ENCODE data around the gene FUT3.
"Not testable (repeated sequence)": the region's sequence is repeated elsewhere in the genome, so short reads cannot be mapped to it uniquely, and the experiment has no call there.

Gene FUT3

GRCh38 chr19:5881543-5882299 is 30.5 kb upstream of the FUT3 start:
- ATAC-seq, result no peak

GRCh38 chr19:5880604-5881078 is 29.4 kb upstream of the FUT3 start:
- no peak for ATAC-seq

DNA sequence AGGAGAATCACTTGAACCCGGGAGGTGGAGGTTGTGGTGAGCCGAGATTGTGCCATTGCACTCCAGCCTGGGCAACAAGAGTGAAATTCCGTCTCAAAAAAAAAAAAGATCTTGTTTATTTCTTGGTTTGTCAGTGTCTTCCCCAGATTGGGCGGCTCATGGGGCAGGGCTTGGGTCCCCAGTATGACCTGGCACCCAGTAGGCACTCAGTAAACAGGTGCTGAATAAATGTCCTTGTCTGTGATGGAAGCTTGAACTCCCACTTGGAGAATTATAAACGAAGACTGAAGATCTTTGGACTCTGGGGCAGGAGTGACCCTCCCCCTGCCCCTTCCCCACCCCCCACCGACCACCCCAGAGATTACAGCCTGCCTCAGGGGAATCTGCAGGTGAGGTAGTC is 28.9 kb upstream of the FUT3 start:
- no peak for ATAC-seq

- no peak for ATAC-seq
Measured at GRCh38 chr19:5877882-5878281, 26.6 kb upstream of the FUT3 start.

DNA sequence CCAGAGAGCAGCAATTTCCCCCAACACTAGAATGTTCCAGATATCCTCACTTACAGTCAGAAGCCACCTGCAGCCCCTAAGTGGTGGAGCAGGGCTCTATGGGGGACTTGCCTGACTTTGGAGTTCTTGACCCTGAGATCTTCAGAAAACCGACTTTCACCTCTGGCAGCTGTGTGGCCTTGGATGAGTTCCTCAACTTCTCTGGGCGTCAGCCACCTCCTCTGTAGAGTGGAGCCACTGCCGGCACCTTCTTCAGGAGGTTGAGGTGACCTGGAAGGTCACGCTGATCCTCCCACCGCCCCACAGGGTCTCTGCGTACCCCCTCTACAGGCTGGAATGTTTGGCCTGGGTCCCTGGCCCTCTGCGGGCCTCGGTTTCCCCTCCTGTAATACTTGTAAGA is 26.2 kb upstream of the FUT3 start:
- ATAC-seq, result no peak

DNA sequence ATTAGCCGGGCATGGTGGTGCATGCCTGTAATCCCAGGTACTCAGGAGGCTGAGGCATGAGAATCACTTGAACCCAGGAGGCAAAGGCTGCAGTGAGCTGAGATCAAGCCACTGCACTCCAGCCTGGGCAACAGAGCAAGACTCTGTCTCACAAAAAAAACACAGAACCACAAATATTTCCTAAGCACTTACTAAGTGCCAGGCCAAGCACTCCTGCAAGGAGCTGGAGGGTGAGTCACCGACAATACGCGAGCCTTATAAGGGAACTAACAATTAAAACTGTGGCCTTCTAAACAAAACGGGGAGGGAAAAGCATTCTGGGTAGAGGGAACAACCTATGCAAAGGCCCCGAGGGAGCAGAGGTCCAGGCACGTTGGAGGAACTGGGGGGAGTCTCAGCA is 23.2 kb upstream of the FUT3 start:
- not testable (repeated sequence) for ATAC-seq

- no peak for ATAC-seq
Measured at GRCh38 chr19:5873617-5874199, 22.5 kb upstream of the FUT3 start.

DNA sequence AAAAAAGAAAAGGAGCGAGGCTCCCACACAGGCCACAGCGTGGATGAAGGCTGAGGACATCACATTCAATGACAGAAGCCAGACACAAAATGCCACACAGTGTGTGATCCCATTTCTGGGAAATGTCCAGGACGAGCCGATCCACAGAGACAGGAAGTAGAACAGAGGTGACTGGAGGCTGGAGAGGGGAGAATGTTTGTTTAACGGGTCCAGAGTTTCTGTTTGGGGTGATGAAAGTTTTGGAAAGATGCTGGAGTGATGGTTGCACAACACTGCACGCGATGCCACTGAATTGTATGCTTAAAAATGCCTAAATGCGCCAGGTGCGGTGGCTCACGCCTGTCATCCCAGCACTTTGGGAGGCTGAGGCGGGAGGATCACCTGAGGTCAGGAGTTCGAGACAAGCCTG is 19.7 kb upstream of the FUT3 start:
- ATAC-seq, result no peak

DNA sequence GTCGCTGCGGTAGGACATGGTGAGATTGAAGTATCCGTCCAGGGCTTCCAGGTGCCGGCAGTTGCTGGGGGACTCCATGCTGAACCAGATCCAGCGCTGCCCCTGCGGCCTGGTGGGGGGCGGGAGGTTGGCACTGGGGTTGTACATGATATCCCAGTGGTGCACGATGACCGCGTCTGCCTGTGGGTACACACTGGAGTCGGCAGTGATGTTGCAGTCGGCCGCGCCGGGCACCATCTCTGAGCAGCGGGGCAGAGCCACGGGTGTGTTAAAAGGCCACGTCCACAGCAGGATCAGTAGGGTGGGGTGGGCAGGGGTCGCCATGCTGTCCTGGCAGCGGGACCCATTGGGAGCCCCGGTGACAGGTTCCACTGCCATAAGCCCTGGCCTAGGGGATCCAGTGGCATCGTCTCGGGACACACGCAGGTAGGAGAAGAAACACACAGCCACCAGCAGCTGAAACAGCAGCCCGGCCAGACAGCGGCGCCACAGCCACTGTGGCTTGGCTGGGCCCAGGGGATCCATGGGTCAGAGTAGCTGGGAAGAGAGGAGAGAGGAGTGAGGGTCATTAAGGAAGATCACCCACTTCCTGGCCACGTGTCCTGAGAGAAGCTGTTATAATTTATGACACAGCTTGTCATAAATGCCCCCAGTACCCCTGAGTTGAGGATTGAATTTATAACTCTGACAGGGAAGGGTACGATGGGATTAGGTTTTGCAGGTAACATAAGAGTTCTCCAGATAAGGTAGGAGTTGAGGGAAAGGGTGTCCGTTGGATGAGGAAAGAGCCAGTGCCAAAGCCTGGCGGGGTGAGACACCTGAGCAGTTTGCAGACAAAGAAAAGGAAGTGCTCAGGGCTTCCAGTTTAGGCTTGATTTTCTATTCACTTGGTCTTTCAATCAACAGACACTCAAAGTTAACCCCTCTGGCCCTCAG is 16.2 kb upstream of the FUT3 start:
- ATAC-seq, result no peak

DNA sequence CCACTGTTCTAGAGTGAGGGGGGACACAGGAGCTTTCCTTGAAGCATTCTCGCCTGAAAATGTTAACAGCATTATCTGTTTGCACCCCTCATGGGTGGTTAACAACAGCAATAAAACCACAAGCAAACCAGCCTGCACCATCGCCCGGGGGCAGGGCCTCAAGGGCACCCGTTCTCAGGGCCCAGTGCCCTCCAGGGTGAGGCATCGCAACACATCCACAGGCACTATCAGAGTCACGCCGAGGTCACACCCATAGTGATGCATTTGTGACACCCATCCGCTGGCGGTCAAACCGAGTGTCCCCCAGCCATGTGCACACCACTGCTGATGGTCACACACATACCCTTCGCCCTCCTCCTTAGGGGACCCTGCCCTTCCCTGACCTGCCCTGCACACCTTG is 14.5 kb upstream of the FUT3 start:
- ATAC-seq, result no peak

- ATAC-seq, result no peak
Measured at GRCh38 chr19:5864725-5865486, 13.7 kb upstream of the FUT3 start.

DNA sequence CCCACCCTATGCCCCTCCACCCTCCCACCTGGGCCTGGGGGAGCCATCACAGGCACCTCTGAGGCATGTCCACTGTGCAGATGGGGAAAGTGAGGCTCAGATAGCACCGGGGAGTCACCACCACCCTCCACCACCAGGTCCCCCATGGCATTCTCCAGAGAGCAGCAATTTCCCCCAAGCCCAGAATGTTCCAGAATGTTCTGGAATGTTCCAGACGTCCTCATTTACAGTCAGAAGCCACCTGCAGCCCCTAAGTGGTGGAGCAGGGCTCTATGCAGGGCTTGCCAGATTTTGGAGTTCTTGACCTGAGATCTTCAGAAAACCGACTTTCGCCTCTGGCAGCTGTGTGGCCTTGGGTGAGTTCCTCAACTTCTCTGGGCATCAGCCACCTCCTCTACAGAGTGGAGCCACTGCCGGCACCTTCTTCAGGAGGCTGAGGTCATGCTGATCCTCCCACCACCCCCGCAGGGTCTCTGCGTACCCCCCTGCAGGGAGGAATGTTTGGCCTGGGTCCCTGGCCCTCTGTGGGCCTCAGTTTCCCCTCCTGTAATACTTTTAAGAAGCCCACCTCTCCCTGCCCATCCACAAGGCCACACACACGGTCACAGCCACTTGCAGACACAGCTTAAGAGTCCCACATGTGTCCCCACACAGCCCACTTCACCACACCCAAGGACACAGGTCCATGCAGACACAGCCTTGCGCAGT is 12.9 kb upstream of the FUT3 start:
- no peak for ATAC-seq

DNA sequence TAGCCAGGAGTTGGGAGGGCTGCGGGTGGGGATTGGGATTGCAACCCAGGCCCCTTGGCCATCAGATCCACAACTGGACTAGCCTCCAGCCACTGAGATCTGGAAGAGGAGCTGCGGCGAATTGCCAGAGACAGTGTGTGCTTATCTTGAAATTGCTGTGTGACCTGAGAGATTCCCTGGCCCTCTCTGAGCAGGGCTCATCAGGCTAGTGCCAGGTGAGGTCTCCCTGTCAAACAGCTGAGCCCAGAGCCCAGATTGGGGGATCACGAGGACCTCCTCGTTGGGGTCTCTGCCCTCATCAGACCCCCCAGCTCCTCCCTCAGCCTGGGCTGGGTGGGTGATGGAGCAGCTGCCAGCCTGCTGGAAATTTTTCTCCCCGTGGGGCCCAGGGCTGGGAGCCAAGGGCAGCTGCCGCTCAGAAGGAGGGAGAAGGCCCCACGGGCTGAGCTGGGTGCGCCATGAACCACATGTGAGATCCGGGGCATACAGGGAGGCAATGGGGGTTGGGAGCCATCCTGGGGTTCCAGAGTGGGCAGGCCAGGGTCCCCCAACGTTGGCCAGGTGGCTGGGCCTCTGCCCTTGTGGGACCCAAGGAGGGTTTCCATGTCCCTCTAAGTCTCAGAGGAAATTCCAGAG is 11.9 kb upstream of the FUT3 start:
- no peak for ATAC-seq

GRCh38 chr19:5857203-5858081 is 6.2 kb upstream of the FUT3 start:
- no peak for ATAC-seq

DNA sequence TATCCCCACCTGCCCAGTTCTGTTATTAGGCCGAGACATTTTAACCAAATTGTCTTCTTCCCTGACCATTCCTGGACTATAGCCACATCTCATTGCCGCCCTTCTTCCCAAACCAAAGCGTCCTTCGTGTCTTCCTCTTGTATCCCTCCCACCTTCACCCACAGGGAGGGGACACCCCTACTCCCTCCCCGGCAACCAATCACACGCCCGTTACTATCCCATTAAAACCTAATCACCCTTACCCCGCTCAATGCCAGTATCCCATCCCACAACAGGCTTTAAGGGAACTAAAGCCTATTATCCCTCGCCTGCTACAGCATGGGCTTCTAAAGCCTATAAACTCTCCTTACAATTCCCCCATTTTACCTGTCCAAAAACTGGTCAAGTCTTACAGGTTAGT is 3.9 kb upstream of the FUT3 start:
- ATAC-seq, result not testable (repeated sequence)

DNA sequence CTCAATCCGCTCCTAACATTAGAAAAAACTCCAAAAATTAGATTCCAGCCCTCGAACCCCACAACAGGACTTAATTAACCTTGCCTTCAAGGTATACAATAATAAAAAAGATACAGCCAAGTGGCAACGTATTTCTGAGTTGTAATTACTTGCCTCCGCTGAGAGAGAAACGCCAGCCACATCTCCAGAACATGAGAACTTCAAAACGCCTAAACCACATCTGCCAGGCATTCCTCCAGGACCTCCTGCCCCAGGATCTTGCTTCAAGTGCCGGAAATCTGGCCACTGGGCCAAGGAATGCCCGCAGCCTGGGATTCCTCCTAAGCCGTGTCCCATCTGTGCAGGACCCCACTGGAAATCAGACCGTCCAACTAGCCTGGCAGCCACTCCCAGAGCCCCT is 2.9 kb upstream of the FUT3 start:
- ATAC-seq, result not testable (repeated sequence)

- no peak for ATAC-seq
Measured at GRCh38 chr19:5850743-5851293, 431 bp downstream of the FUT3 start.

DNA sequence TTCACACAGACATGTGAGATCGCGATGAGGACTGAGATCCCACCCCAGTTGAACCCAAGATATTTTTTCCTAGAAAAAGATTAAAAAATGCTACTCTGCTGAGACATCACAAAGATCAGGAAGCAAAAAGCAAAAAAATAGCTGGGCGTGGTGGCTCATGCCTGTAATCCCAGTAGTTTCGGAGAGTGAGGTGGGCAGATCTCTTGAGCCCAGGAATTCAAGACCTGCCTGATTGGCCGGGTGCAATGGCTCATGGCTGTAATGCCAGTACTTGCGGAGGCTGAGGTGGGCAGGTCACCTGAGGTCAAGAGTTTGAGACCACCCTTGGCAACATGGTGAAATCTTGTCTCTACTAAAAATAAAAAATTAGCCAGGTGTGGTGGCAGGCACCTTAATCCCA is 1.1 kb downstream of the FUT3 start:
- ATAC-seq, result no peak

DNA sequence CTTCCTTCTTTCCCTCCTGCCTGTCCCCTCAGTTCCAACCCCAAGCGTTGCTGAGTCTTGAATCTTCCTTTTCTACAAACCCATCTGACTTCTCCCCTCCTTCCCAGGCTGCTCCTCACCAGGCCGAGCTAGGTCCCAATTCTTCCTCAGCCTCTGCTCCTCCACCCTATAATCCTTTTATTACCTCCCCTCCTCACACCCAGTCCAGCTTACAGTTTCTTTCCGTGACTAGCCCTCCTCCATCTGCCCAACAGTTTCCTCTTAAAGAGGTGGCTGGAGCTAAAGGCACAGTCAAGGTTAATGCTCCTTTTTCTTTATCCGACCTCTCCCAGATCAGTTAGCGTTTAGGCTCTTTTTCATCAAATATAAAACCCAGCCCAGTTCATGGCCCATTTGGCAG is 2.6 kb downstream of the FUT3 start:
- not testable (repeated sequence) for ATAC-seq

- ATAC-seq, result not testable (repeated sequence)
Measured at GRCh38 chr19:5847846-5848245, 3.4 kb downstream of the FUT3 start.
